Neuron (in vitro differentiated cells): ENCODE results near the gene VSTM1.
A peak's percentile ranks its signal among the peaks of the same experiment; 100 is the strongest.

Source experiments
- H2AFZ ChIP-seq: one replicate; pipeline ENCODE4 v1.6.1; 2013; ENCODE audit warnings: low read depth, mild to moderate bottlenecking, inconsistent platforms, low read length, moderate library complexity
- H3K27me3 ChIP-seq: one replicate; pipeline ENCODE4 v1.6.1; 2013; ENCODE audit warnings: low read length; ENCODE audit not compliant: insufficient read depth
- H3K36me3 ChIP-seq: one replicate; pipeline ENCODE4 v1.6.1; 2013; ENCODE audit warnings: low read length; ENCODE audit not compliant: insufficient read depth
- H3K4me1 ChIP-seq: one replicate; pipeline ENCODE4 v1.6.1; 2013; ENCODE audit warnings: low read length; ENCODE audit not compliant: insufficient read depth
- H3K4me3 ChIP-seq: 2 replicates; pipeline ENCODE4 v1.5.1; 2013; ENCODE audit warnings: mild to moderate bottlenecking, low read length, moderate library complexity
- H3K9me3 ChIP-seq: one replicate; pipeline ENCODE4 v1.6.1; 2013; ENCODE audit warnings: low read length

VSTM1 gene

DNA sequence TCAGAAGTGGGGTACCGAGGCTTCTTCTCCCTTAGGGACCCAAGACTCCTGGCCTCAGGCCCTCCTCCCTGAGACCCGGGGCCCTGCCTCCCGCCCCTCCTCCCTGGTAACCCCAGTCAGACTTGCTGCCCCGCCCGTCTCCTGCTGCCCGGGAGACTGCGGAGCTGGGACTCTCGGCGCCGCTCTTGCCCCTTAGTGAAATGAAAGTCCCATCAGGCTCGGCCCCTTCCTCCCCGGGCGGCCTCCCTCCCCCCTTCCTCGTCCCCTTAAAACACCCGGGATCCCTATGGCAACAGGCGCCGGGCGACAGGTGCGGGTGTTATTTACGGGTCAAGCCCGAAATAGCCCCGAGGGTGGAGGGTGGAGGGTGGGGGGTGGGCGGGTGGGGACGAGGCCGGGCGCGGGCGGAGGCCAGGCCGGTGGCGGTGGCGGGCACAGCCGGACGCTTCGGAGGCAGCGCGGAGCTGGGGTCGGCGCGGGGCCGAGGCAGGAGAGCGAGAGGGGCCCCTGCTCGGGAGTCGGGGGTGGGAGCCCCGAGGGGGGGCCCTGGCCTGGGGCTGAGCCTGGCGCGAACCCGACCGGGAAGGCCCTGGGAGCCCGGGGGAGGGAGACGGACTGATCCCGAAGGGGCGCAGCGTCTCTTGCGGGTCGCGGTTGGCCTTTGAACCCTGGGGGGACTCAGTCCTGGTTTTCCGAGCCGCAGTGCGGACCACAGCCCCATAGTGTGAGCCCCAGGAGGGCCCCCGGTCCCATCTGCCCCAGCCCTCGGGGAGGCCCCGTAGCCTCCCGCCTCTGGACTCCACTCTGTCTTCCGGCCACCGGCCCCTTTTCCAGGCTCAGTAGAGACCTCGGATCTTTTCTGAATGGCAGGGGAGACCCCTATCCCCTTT is 72.2 kb downstream of the VSTM1 start, which contains the start of gene CACNG6:
Gene CACNG6, plus strand, starts transcription at position 414 of the 890 bp plus-strand sequence. CDS start 1,241 bp downstream, outside the sequence.
- Histone ChIP-seq H3K9me3 (no peaks in the 10 kb centered on the region), H3K36me3 (no peaks in the 10 kb centered on the region), H3K4me3 (peak within 1 kb of the TSS; percentile 38), H3K27me3 (no peaks in the 10 kb centered on the region), H3K4me1 (peaks cover 12% of the 10 kb centered on the region), H2AFZ (no peak within 1 kb of the TSS)
